Measurements from ENCODE around the gene ICAM5.

DNA sequence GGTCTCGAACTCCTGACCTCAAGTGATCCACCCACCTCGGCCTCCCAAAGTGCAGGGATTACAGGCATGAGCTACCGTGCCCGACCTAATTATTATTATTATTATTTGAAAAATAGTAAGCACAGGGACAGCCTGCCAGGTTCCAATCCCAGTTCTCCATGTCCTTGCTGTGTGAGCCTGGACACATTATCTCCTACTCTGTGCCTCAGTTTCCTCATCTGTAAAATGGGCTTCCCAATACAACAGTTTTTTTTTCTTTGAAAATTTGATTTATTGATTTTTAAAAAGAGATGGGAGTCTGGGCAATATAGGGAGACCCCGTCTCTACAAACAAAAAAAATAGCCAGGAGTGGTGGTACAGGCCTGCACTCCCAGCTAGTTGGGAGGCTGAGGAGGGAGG, 16.6 kb downstream of the ICAM5 start:
- no peak for TF ChIP-seq EZH2 (IDR thresholded peaks at IDR 0.05; ENCODE audit: low read length, missing control alignments)
- TF ChIP-seq, protein P1, sequence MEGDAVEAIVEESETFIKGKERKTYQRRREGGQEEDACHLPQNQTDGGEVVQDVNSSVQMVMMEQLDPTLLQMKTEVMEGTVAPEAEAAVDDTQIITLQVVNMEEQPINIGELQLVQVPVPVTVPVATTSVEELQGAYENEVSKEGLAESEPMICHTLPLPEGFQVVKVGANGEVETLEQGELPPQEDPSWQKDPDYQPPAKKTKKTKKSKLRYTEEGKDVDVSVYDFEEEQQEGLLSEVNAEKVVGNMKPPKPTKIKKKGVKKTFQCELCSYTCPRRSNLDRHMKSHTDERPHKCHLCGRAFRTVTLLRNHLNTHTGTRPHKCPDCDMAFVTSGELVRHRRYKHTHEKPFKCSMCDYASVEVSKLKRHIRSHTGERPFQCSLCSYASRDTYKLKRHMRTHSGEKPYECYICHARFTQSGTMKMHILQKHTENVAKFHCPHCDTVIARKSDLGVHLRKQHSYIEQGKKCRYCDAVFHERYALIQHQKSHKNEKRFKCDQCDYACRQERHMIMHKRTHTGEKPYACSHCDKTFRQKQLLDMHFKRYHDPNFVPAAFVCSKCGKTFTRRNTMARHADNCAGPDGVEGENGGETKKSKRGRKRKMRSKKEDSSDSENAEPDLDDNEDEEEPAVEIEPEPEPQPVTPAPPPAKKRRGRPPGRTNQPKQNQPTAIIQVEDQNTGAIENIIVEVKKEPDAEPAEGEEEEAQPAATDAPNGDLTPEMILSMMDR (conservative IDR thresholded peaks at IDR 0.05 in 1 of 2, IDR thresholded peaks at IDR 0.05 in 1 of 2; ENCODE audit: low read depth in 1 of 2, low read length in 2 of 2): no peak
